ENCODE data around the gene RIMBP2.

The RIMBP2 gene

GRCh38 chr12:130499474-130499873, 216.6 kb downstream of the RIMBP2 start:
- no peak overlapping the region for H3K27ac ChIP-seq
- TF ChIP-seq CTCF (conservative IDR thresholded peaks at IDR 0.05), result no peak

- TF ChIP-seq CTCF (conservative IDR thresholded peaks at IDR 0.05), result no peak
- H3K27ac ChIP-seq, result no peak overlapping the region
These were observed 217.3 kb downstream of the RIMBP2 start for GRCh38 chr12:130498589-130499385.

GRCh38 chr12:130497991-130498390, 218.1 kb downstream of the RIMBP2 start:
- no peak for TF ChIP-seq CTCF (conservative IDR thresholded peaks at IDR 0.05)
- no peak overlapping the region for H3K27ac ChIP-seq

- no peak overlapping the region for H3K27ac ChIP-seq
- TF ChIP-seq CTCF (conservative IDR thresholded peaks at IDR 0.05), result no peak
These were observed 218.8 kb downstream of the RIMBP2 start for GRCh38 chr12:130497321-130497720.

- H3K27ac ChIP-seq, result no peak overlapping the region
- TF ChIP-seq CTCF (conservative IDR thresholded peaks at IDR 0.05), result no peak
These were observed 219.5 kb downstream of the RIMBP2 start for GRCh38 chr12:130496516-130497120.

GRCh38 chr12:130495156-130495555, 220.9 kb downstream of the RIMBP2 start:
- no peak overlapping the region for H3K27ac ChIP-seq
- no peak for TF ChIP-seq CTCF (conservative IDR thresholded peaks at IDR 0.05)

GRCh38 chr12:130494736-130495135, 221.4 kb downstream of the RIMBP2 start:
- TF ChIP-seq CTCF (conservative IDR thresholded peaks at IDR 0.05), result no peak
- no peak overlapping the region for H3K27ac ChIP-seq

Data from VCaP (cell line).